BJ (cell line): Measurements from ENCODE around the gene LRRN3. TPM values are rescaled to one million over a fixed set of nuclear protein-coding genes. Genes with fewer than 3 reads are reported as not detected.

Experiments
- CTCF ChIA-PET: fragments of 350-600 bp; formaldehyde crosslinking; extraction: SDS; loops from one replicate; lab custom pipeline; 2021; ENCODE audit warnings: antibody characterized with exemption, inconsistent platforms; lab: Yijun Ruan, JAX
- POLR2A ChIA-PET: fragments of 300-600 bp; sonication (Branson Sonifier 250); formaldehyde crosslinking; extraction: SDS; loops from one replicate; lab custom pipeline; 2021; ENCODE audit warnings: antibody characterized with exemption; lab: Charles Lee
- DNase-seq: peaks from one replicate; pipeline ENCODE4 v3.0.0-alpha.2; 2011; ENCODE audit warnings: low read depth
- H3K27me3 ChIP-seq: 2 replicates; pipeline ENCODE4 v1.6.0; 2011; ENCODE audit warnings: low read length; ENCODE audit not compliant: control insufficient read depth, insufficient read depth
- H3K36me3 ChIP-seq: 2 replicates; pipeline ENCODE4 v1.5.1; 2011; ENCODE audit warnings: low read length; ENCODE audit not compliant: control insufficient read depth, insufficient read depth
- H3K4me3 ChIP-seq: 2 replicates; pipeline ENCODE4 v1.5.1; 2011; ENCODE audit warnings: low read depth, mild to moderate bottlenecking, control low read depth, low read length
- polyA plus RNA-seq: library from polyadenylated mRNA; depleted of rRNA; stranded (reverse); fragments of >200 nt; gene quantifications from 2 replicates; pipeline ENCODE4 v1.2.3, GENCODE V29; 2011
- TF ChIP-seq, protein P1 (sequence below): IDR thresholded peaks from 2 replicates; pipeline ENCODE4 v1.5.1; 2011; ENCODE audit warnings: low read depth, mild to moderate bottlenecking, control low read depth, inconsistent platforms, low read length, moderate library complexity; ENCODE audit not compliant: insufficient read depth

The LRRN3 gene
- polyA plus RNA-seq, 1 experiment = 7.2 TPM

DNA sequence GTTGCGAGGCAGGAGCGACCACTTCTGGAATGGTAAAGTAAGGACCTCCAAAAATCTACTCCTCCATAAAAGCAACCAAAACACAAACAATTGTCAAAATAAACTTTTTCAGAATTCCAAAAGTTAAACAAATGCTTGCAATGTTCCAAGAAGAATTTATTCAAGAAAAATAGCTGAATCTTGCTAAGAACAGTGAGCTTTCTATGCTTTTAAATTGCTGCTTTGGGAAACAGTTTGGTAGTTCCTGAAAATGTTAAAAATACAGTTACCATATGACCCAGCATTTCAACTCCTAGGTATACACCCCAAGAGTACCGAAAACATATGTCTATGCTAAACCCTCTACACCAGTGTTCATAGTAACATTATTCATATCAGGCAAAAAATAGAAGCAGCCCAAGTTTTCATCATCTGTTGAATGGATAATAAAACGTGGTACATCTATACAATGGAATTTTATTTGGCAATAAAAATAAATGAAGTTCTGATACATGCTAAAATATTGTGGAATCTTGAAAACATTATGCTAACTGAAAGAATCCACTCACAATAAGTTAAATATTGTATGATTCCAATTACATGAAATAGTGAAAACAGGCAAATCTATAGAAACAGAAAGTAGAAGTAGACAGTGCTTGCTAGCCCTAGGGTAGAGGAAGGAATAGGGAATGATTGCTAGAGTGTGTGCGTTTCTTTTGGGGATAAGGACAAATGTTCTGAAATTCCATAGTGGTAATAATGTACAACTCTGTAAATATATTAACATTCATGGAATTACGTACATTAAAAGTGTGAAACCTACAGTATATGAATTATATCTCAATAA is 57.0 kb downstream of the LRRN3 start:
- Histone ChIP-seq H3K36me3 (no peaks in the 10 kb centered on the region), H3K27me3 (no peaks in the 10 kb centered on the region), H3K4me3 (no peak overlapping the region)
- POLR2A ChIA-PET = no interaction called here
- TF ChIP-seq, protein P1, sequence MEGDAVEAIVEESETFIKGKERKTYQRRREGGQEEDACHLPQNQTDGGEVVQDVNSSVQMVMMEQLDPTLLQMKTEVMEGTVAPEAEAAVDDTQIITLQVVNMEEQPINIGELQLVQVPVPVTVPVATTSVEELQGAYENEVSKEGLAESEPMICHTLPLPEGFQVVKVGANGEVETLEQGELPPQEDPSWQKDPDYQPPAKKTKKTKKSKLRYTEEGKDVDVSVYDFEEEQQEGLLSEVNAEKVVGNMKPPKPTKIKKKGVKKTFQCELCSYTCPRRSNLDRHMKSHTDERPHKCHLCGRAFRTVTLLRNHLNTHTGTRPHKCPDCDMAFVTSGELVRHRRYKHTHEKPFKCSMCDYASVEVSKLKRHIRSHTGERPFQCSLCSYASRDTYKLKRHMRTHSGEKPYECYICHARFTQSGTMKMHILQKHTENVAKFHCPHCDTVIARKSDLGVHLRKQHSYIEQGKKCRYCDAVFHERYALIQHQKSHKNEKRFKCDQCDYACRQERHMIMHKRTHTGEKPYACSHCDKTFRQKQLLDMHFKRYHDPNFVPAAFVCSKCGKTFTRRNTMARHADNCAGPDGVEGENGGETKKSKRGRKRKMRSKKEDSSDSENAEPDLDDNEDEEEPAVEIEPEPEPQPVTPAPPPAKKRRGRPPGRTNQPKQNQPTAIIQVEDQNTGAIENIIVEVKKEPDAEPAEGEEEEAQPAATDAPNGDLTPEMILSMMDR = no peak
- CTCF ChIA-PET = no interaction called here
- DNase-seq = no peak

DNA sequence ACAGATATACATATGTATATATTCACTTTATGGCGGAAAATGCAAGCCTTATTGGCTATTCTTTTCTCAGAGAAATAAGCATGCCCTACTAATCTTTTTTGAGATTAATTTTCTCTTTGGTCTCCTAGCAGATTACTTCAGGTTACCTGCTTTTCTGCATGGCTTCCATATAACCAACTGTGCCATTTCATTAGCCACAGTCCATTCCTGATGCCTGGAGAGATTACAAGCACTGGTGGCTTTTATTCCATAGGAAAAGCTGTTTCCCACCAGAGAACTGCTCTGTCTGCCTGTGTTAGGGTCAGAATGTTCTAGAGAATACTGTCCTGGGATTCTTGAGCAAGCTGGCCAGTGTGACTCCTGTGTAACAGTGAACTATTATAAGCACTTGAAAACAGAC is 59.8 kb downstream of the LRRN3 start:
- Histone ChIP-seq H3K36me3 (no peaks in the 10 kb centered on the region), H3K27me3 (no peaks in the 10 kb centered on the region), H3K4me3 (no peak overlapping the region)
- TF ChIP-seq, protein P1 = no peak
- DNase-seq = no peak
- POLR2A ChIA-PET = no interaction called here
- CTCF ChIA-PET = no interaction called here

DNA sequence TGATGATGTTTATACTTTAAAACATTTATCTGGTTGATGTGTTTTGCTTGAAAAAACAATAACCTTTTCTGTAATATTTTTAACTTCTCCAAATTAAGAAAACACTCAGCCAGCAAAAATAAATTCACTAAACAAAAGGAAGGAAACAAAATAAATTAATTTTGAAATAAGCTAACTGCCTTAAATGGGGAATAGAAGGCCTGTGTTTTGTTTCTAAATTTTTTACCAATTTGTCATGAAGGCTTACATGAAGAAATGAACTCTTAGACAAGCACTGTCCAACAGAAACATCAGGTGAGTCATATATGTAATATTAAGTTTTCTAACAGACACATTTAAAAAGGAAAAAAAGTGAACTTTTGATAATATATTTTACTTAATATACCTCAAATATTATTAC is 68.5 kb downstream of the LRRN3 start:
- TF ChIP-seq, protein P1 = no peak
- Histone ChIP-seq H3K27me3 (no peaks in the 10 kb centered on the region), H3K36me3 (no peaks in the 10 kb centered on the region), H3K4me3 (no peak overlapping the region)
- POLR2A ChIA-PET = no interaction called here
- peak; percentile 8 for DNase-seq
- CTCF ChIA-PET = no interaction called here

DNA sequence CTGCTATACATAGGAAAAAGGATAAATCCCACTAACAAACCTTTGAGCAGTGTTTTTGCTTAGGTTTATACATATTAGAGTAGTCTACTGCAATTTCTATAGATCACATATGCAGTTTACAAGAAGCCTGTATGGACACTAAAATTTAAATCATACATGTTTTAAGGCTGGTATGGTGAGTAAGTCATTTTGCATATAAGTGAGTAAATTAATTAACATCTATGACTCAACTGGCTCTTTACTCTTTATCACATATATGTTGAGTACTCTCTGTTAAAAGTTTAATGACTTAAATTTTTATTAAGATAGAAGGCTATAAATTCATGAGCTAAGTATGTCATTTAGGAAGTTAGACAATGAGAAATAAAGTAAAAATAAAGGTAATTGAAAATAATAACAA is 69.4 kb downstream of the LRRN3 start:
- no peak overlapping the region for H3K4me3 ChIP-seq
- no peak for DNase-seq
- ChIA-PET POLR2A (no interaction called here), CTCF (no interaction called here)
- TF ChIP-seq, protein P1 = no peak
- H3K27me3 ChIP-seq = no peaks in the 10 kb centered on the region
- H3K36me3 ChIP-seq = no peaks in the 10 kb centered on the region

DNA sequence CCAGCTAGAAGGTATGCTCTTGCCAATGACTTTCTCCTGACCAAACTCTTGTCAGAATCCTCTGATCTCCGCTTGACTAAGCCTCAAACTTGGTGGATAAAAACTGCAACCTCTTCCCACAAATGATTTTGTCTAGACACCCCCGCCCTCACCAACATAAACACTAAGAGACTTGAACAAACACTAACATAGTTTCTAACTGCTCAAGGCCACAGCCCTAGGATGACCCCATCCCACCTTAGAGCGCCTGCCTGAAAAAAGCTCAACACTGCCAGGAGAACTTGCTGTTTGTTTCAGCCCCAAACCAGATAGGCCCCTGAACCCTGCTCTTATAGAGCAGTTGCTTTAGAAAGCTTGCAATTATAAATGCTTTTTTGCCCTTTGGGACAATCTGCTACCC is 71.8 kb downstream of the LRRN3 start:
- Histone ChIP-seq H3K27me3 (no peaks in the 10 kb centered on the region), H3K36me3 (no peaks in the 10 kb centered on the region), H3K4me3 (no peak overlapping the region)
- TF ChIP-seq, protein P1 = no peak
- CTCF ChIA-PET = no interaction called here
- POLR2A ChIA-PET = interaction anchor here (0.6 kb wide), 1 partner anchor 24 kb away, joined by 4 read pairs; no protein-coding TSS in a partner anchor
- no peak for DNase-seq
